ENCODE measurements around the gene MRPS35.
A peak's percentile ranks its signal among the peaks of the same experiment; 100 is the strongest.
"Not testable (repeated sequence)": the region's sequence is repeated elsewhere in the genome, so short reads cannot be mapped to it uniquely, and the experiment has no call there.

Gene MRPS35

DNA sequence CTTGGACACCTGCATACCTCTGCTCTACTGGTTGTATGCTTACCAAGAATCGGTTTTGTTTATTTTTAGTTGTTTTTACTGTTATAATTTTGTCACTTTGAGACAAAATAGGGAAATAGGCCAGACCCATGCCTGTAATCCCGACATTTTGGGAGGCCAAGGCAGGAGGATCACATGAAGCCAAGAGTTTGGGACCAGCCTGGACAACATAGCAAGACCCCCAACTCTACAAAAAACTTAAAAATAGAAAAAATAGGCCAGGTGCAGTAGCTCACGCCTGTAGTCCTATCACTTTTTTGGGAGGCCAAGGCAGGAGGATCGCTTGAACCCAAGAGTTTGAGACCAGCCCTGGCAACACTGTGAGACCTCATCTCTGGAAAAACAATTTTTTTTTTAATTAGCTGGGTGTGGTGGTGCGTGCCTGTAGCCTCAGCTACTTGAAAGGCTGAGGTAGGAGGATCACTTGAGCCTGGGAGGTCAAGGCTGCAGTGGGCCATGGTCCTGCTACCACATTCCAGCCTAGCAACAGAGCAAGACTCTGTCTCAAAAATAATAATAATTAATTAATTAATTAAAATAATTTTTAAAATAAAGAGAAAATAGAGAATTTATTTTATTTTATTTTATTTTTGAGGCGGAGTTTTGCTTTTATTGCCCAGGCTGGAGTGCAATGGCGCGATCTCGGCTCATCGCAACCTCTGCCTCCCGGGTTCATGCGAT, 1.3 kb upstream of the MRPS35 start:
- no peak for DNase-seq (ENCODE audit: low read depth)

GRCh38 chr12:27709932-27710591, 570 bp upstream of the MRPS35 start:
- DNase-seq (ENCODE audit: low read depth), result no peak

GRCh38 chr12:27711317-27711682, 668 bp downstream of the MRPS35 start:
- DNase-seq (ENCODE audit: low read depth), result peak; percentile 4

GRCh38 chr12:27711967-27712366, 1.3 kb downstream of the MRPS35 start:
- no peak for DNase-seq (ENCODE audit: low read depth)

- DNase-seq (ENCODE audit: low read depth), result no peak
Observed at GRCh38 chr12:27723212-27723611, 12.6 kb downstream of the MRPS35 start.

GRCh38 chr12:27730097-27730588, 19.5 kb downstream of the MRPS35 start:
- DNase-seq (ENCODE audit: low read depth), result no peak

DNA sequence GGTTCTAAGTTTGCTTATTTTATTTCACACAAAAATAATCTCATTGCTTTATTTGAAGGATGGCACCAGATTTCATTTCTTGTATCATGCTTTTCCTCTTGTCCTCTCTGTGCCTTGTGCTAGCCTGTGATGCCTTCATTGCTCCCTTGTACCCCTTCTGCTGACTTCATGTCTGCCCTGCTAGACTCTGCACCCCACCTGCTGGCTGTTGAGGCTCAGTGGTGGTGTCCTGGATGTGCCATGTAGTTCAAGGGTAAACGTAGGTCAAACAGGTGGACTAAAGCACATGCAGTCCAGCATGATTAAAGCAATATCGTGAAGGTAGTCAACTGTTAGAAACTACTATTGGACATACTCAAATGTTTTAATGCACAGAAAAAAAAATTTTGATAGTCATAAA, 21.6 kb downstream of the MRPS35 start:
- no peak for DNase-seq (ENCODE audit: low read depth)

DNA sequence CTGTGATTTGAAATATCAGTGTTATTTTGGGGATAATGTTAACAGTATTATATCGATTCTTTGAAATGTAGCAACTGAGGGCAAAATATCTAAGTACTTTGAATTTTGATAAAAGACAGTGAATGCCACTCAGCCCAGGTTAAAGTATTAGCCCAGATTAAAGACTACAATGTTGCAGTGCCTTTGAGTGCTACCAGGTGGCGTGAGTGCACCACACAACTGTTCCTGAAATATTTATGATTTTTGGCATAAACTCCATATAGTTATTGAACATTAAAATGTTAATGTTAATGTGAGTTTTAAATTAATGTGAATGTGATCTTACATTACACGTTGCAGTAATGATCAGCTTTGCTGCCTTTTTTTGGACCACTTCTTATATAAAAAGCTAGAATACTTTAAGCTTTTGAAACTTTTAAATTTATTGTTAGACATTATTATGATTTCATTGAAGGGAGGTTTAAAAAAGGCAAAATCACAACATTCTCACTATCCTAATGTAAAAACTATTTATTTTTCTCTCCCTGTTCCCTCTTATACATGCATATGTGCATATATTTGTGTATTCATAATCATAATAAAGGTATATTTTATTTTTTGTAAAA, 22.5 kb downstream of the MRPS35 start:
- DNase-seq (ENCODE audit: low read depth), result no peak

DNA sequence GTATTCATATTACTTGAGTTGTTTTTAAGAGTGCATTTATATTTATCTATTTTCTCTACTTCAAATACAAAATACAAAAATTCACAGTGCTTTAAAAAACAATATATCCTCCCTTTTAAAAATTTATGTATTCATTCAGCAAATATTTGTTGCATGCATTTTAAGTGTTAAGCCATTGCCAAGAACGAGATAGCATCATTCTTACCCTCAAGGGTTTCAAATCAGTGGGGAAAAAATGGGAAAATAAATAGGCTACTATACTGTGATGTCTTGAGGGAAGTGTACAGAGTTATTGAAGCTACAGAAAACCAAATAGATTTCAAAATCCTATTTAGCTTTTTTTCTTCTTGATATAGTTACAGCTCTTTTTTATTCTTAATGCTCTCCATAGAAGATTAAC, 23.2 kb downstream of the MRPS35 start:
- no peak for DNase-seq (ENCODE audit: low read depth)

GRCh38 chr12:27734321-27734720, 23.7 kb downstream of the MRPS35 start:
- not testable (repeated sequence) for DNase-seq (ENCODE audit: low read depth)

DNA sequence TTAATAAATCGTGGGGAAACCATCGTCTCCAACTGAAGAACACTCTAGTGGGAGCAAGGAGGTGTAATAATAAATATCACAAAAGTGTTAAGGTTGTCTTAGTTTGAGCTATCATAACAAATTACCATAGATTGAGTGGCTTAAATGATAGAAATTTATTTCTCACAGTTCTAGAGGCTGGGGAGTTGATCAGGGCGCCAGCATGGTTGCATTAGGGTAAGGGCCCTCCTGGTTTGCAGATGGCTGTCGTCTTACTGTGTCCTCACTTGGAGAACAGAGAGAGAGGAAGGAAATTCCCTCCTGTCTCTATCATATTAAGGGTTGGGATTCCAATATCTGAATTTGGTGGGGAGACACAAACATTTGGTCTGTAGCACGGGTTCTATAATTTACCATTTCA, 33.0 kb downstream of the MRPS35 start:
- no peak for DNase-seq (ENCODE audit: low read depth)

- not testable (repeated sequence) for DNase-seq (ENCODE audit: low read depth)
Observed at GRCh38 chr12:27745734-27746133, 35.1 kb downstream of the MRPS35 start.

GRCh38 chr12:27747111-27747820, 36.6 kb downstream of the MRPS35 start:
- no peak for DNase-seq (ENCODE audit: low read depth)

DNA sequence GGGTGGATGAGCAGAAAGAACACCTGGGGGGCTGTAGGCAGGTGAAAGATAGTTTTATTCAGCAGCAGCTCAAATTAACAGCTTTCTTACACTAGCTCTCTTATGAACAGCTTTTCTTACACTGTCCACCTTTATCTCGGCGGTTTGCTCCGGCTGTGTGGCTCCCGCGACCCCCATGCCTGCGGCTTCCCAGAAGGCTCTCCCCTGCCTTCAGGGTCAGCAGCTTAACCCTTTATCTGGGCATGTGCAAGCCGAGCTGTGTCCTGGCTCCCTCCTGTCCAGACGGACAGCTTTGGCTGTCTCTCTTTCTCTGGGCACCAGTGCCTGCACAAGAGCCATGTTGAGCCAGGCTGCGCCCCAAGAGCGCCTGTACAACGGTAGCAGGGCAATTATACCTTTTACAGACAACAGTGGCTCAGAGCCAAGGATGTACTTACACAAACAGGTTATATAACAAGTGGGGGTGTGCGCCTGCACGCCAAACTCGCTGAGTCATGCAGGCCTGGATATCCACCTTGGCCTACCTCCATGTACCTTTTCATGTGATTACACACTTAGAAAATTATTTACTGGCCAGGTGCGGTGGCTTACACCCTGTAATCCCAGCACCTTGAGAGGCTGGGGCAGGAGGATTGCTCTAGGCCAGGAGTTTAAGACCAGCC, 40.9 kb downstream of the MRPS35 start:
- no peak for DNase-seq (ENCODE audit: low read depth)

DNA sequence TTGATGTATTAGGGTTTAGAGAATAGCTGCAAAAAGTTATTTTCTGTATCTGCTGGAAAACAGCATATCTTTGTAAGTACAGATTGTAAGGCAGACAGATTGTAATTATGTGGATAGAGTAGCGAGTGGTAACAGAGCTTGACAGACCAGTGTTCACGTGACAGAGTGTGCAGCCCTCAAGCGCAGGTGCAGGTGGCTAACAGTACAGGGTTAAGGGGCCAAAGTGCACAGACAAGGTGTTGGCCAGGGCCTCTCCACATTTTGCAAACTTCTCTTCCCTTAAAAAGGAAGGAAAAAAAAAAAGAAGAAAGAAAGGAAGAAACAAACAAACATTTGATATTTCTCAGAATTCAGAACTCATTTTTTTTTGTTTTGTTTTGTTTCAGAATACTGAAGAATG, 44.2 kb downstream of the MRPS35 start:
- DNase-seq (ENCODE audit: low read depth), result no peak

DNA sequence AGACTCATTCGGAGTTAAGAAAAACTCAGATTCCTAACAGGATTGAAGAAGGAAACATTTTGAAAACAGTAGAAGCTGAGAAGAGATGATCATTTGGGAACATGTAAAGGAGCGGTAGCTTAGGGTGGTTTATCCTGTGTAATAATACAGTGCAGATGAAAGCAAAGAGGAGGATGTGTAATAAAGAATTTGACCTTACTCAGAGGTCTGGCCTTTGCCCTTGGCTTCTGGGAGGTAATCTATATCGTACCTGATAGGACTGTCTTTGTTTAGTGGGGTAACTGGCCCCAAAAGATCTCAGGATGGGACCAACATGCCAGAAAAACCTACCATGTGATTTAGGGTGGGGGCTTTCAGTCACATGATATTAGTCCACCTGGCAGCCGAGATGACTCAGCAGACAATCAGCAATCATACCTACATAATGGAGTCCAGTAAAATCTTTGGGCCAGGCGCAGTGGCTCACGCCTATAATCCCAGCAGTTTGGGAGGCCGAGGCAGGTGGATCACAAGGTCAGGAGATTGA, 46.1 kb downstream of the MRPS35 start:
- DNase-seq (ENCODE audit: low read depth), result no peak

- DNase-seq (ENCODE audit: low read depth), result no peak
Observed at GRCh38 chr12:27762757-27763156, 52.1 kb downstream of the MRPS35 start.

- no peak for DNase-seq (ENCODE audit: low read depth)
Observed at GRCh38 chr12:27766587-27766986, 56.0 kb downstream of the MRPS35 start.

DNA sequence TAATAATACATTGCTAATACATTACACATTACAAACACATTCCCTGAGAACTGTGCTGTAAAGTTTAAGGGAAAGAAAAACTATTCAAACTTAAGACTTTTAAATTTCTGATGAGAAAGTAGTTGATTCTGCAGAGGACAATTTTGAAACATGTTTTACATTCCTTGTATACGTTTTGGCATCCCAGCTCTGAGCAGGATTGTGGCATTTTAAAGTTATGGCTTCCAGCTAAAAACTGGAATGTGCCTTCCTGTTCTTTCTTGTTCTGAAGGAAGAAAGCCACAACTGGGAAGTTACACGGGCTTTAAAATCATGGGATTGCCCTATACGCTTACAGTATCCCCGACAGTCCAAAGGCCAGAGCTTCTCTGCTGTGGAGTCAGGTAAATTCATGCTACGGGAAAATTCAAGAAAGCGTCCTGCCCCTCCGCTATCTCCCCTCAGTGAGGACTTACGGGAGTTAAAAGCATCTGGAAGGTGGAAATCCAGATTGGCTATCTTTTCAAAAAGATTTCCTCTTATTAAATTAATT, 58.6 kb downstream of the MRPS35 start:
- DNase-seq (ENCODE audit: low read depth), result no peak

- no peak for DNase-seq (ENCODE audit: low read depth)
Observed at GRCh38 chr12:27771481-27772327, 61.1 kb downstream of the MRPS35 start.
